ENCODE measurements around the gene TPMT.
"Not testable (repeated sequence)": the region's sequence is repeated elsewhere in the genome, so short reads cannot be mapped to it uniquely, and the experiment has no call there.

TPMT gene

GRCh38 chr6:18155150-18155863, 430 bp upstream of the TPMT start, which contains the start of gene KDM1B:
Gene KDM1B, plus strand, starts transcription at chr6:18155422. Its CDS starts 4,474 bp downstream, at chr6:18159896.
- DNase-seq, result peak; percentile 98

GRCh38 chr6:18153311-18153703, 1.6 kb downstream of the TPMT start:
- no peak for DNase-seq

GRCh38 chr6:18151801-18152200, 3.1 kb downstream of the TPMT start:
- no peak for DNase-seq

GRCh38 chr6:18151391-18151790, 3.5 kb downstream of the TPMT start:
- not testable (repeated sequence) for DNase-seq

- DNase-seq, result no peak
Observed at GRCh38 chr6:18148304-18149025, 6.4 kb downstream of the TPMT start.

GRCh38 chr6:18147616-18148015, 7.3 kb downstream of the TPMT start:
- DNase-seq, result no peak

- no peak for DNase-seq
Observed at GRCh38 chr6:18147160-18147559, 7.7 kb downstream of the TPMT start.

GRCh38 chr6:18142591-18142861, 12.4 kb downstream of the TPMT start:
- DNase-seq, result no peak

- DNase-seq, result no peak
Observed at GRCh38 chr6:18141805-18142590, 12.9 kb downstream of the TPMT start.

GRCh38 chr6:18139935-18140621, 14.8 kb downstream of the TPMT start:
- no peak for DNase-seq

GRCh38 chr6:18138906-18139305, 16.0 kb downstream of the TPMT start:
- DNase-seq, result no peak

- no peak for DNase-seq
Observed at GRCh38 chr6:18136260-18136659, 18.6 kb downstream of the TPMT start.

- no peak for DNase-seq
Observed at GRCh38 chr6:18135171-18135570, 19.7 kb downstream of the TPMT start.

GRCh38 chr6:18132346-18132745, 22.5 kb downstream of the TPMT start:
- DNase-seq, result no peak

GRCh38 chr6:18126121-18126520, 28.8 kb downstream of the TPMT start:
- no peak for DNase-seq

- DNase-seq, result no peak
Observed at GRCh38 chr6:18122128-18123093, 32.5 kb downstream of the TPMT start, which contains the start of gene NHLRC1. Gene NHLRC1, minus strand, starts transcription at chr6:18122677. Its CDS starts 71 bp downstream, at chr6:18122606.

- DNase-seq, result no peak
Observed at GRCh38 chr6:18121580-18122127, 33.2 kb downstream of the TPMT start.

GRCh38 chr6:18119236-18119635, 35.6 kb downstream of the TPMT start:
- DNase-seq, result no peak

GRCh38 chr6:18118330-18118729, 36.5 kb downstream of the TPMT start:
- DNase-seq, result no peak

- no peak for DNase-seq
Observed at GRCh38 chr6:18117136-18117535, 37.7 kb downstream of the TPMT start.

- DNase-seq, result no peak
Observed at GRCh38 chr6:18115356-18115755, 39.5 kb downstream of the TPMT start.

GRCh38 chr6:18110162-18110561, 44.7 kb downstream of the TPMT start:
- DNase-seq, result no peak

All from AML-193 (cell line).